Activated CD4-positive, alpha-beta memory T cell treated with anti-CD3 and anti-CD28 coated beads, Interleukin-2, amount 10 ng/mL, durations not matched to agents 7 days and 5 days (primary cell): ENCODE measurements around the gene TSFM. TPM values are rescaled to one million over a fixed set of nuclear protein-coding genes. Genes with fewer than 3 reads are reported as not detected.

Experiments
- CTCF ChIA-PET: fragments of 350-600 bp; sonication (Branson Sonifier 250); formaldehyde crosslinking; loops from one replicate; lab custom pipeline; 2021; ENCODE audit warnings: antibody characterized with exemption, inconsistent platforms; lab: Charles Lee
- POLR2A ChIA-PET: fragments of 350-600 bp; sonication (Branson Sonifier 250); formaldehyde crosslinking; loops from one replicate; lab custom pipeline; 2021; ENCODE audit warnings: antibody characterized with exemption; lab: Charles Lee
- DNase-seq: peaks from one replicate; pipeline ENCODE4 v3.0.0-alpha.2; 2020
- H3K27ac Mint-ChIP-seq: one replicate; pipeline ENCODE4 v1.8.0; 2021; ENCODE audit warnings: mild to moderate bottlenecking, mixed read lengths
- H3K27me3 Mint-ChIP-seq: one replicate; pipeline ENCODE4 v1.8.0; 2021; ENCODE audit warnings: mixed read lengths
- H3K36me3 Mint-ChIP-seq: one replicate; pipeline ENCODE4 v1.8.0; 2021; ENCODE audit warnings: low read depth, mixed read lengths
- H3K4me1 Mint-ChIP-seq: one replicate; pipeline ENCODE4 v1.8.0; 2021; ENCODE audit warnings: mixed read lengths
- H3K4me3 Mint-ChIP-seq: one replicate; pipeline ENCODE4 v1.8.0; 2021; ENCODE audit warnings: mild to moderate bottlenecking, mixed read lengths
- H3K9me3 Mint-ChIP-seq: one replicate; pipeline ENCODE4 v1.8.0; 2021; ENCODE audit warnings: mixed read lengths
- total RNA-seq, 2 experiments: library from RNA; stranded (reverse); gene quantifications; one replicate each; pipeline ENCODE4 v1.2.3, GENCODE V29; 2021

Gene TSFM
- total RNA-seq, 2 experiments from 2014 or later: 28.9 to 31.5 TPM

DNA sequence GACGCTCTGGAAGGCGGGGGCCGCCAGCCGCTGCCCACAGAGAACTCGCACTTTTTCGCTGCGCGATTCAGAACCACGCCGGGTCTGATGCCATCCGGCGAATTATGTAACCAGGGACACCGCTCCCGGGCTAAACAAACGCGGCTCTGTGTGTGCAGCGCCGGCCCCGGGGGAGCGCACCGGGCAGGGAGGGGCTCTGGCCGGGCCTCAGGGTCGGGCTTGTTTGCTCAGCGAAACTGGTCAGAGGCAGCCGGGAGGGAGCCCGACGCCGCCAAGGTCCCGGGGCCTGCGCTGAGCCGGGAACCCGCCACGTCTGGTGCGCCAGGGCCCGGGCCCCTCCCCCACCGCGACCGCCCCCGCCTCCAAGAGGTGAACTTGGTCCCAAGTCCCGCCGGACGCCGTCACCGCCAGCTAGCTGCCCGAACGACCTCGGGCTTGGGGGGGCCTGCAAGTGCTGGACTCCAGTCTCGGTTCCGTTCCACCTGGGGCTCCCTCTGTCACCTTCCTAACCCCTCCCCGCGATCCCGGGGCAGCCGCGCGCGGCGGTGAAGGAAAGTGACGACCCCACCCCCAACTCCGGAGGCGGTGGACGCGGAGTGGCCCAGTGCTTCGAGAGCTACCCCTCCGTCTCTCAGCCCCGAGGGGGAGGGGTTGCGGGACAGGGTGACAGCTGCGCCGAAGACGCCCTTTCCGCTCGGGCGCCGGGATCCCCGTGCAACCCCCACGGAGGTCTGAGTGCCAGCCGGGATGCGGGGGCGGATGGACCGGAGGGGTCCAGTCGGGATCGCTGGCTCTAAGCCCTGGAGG is 63.1 kb downstream of the TSFM start:
- ChIA-PET CTCF (interaction anchor here (1.0 to 3.9 kb wide), 6 partner anchors 9 to 89 kb away, joined by 3 to 23 read pairs (median 9); no protein-coding TSS in a partner anchor), POLR2A (interaction anchor here (1.0 to 6.7 kb wide), 9 partner anchors 11 to 95 kb away, joined by 3 to 74 read pairs (median 7); partner anchors contain the start of genes ATP23 and TSFM)
- H3K4me3 Mint-ChIP-seq: peak overlapping the region; percentile 80
- H3K4me1 Mint-ChIP-seq: peaks cover 44% of the 10 kb centered on the region
- no peaks in the 10 kb centered on the region for H3K9me3 Mint-ChIP-seq
- peak; percentile 61 for DNase-seq
- peaks cover 14% of the 10 kb centered on the region for H3K36me3 Mint-ChIP-seq
- peak overlapping the region; percentile 47 for H3K27ac Mint-ChIP-seq
- H3K27me3 Mint-ChIP-seq: peaks cover 14% of the 10 kb centered on the region

DNA sequence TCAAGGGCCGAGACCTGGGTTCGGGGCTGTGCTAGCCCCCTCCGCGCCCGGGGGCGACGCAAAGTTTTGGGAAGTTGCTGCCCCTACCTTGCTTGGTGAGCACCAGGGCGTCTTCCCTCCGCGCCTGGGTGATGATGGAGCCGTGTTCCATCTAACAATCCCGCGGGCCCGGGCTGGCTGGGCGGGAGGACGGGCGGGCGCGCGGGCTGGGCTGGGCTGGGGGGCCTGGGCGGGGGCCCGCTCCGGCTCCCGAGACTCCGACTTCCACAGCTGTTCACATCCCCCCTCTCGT is 63.6 kb downstream of the TSFM start:
- DNase-seq: no peak
- H3K36me3 Mint-ChIP-seq: peaks cover 14% of the 10 kb centered on the region
- ChIA-PET POLR2A (interaction anchor here (1.2 to 6.7 kb wide), 6 partner anchors 11 to 65 kb away, joined by 3 to 74 read pairs (median 8); partner anchors contain the start of gene TSFM), CTCF (interaction anchor here (0.9 to 3.9 kb wide), 5 partner anchors 10 to 90 kb away, joined by 3 to 23 read pairs (median 4); no protein-coding TSS in a partner anchor)
- H3K27me3 Mint-ChIP-seq: peaks cover 19% of the 10 kb centered on the region
- no peaks in the 10 kb centered on the region for H3K9me3 Mint-ChIP-seq
- peaks cover 38% of the 10 kb centered on the region for H3K4me1 Mint-ChIP-seq
- H3K27ac Mint-ChIP-seq: peak overlapping the region; percentile 44
- peak overlapping the region; percentile 80 for H3K4me3 Mint-ChIP-seq

- POLR2A ChIA-PET: interaction anchor here (1.0 to 6.7 kb wide), 8 partner anchors 12 to 95 kb away, joined by 3 to 74 read pairs (median 6); partner anchors contain the start of genes ATP23 and TSFM
- Mint-ChIP-seq H3K9me3 (no peaks in the 10 kb centered on the region), H3K4me3 (peak within 1 kb of the TSS; percentile 80), H3K36me3 (peaks cover 14% of the 10 kb centered on the region), H3K27me3 (peaks cover 24% of the 10 kb centered on the region), H3K4me1 (peaks cover 33% of the 10 kb centered on the region), H3K27ac (peak within 1 kb of the TSS; percentile 64)
- CTCF ChIA-PET: interaction anchor here (0.9 to 3.9 kb wide), 8 partner anchors 10 to 90 kb away, joined by 3 to 23 read pairs (median 4); partner anchors contain the start of gene TSFM
- peak; percentile 89 for DNase-seq
Measured at GRCh38 chr12:57846577-57847319, 64.2 kb downstream of the TSFM start, which contains the start of gene CTDSP2. Gene CTDSP2 (minus strand): TSS chr12:57846729. CDS start chr12:57846435, 294 bp downstream.

Other genes with a start within 250 kb of the TSFM start
- 10 to 100 TPM; 80.9 to 85.1 TPM for gene DCTN2, start 235.6 kb upstream of the TSFM start, total RNA-seq
- gene KIF5A, start 232.7 kb upstream of the TSFM start, total RNA-seq: 1 to 10 TPM in 1 of 2 experiments, under 1 TPM in 1; 0.93 to 1.0 TPM
- gene PIP4K2C, start 191.6 kb upstream of the TSFM start, total RNA-seq: 10 to 100 TPM; 21.6 to 21.9 TPM
- 10 to 100 TPM; 19.3 to 21.8 TPM for gene DTX3, start 178.0 kb upstream of the TSFM start, total RNA-seq
- gene ARHGEF25, start 171.4 kb upstream of the TSFM start, total RNA-seq: under 1 TPM; 0.55 to 0.93 TPM
- 1 to 10 TPM; 1.4 to 1.8 TPM for gene B4GALNT1, start 149.6 kb upstream of the TSFM start, total RNA-seq
- 100 to 1,000 TPM; 146 to 152 TPM for gene OS9, start 88.7 kb upstream of the TSFM start, total RNA-seq
- gene AGAP2, start 44.0 kb upstream of the TSFM start, total RNA-seq: 10 to 100 TPM; 84.5 to 85.1 TPM
- gene TSPAN31, start 37.7 kb upstream of the TSFM start, total RNA-seq: 10 to 100 TPM; 21.8 to 23.0 TPM
- 10 to 100 TPM; 87.7 to 88.6 TPM for gene CDK4, start 30.5 kb upstream of the TSFM start, total RNA-seq
- 10 to 100 TPM; 29.2 to 31.4 TPM for gene MARCHF9, start 27.7 kb upstream of the TSFM start, total RNA-seq
- gene CYP27B1, start 15.7 kb upstream of the TSFM start, total RNA-seq: 1 to 10 TPM; 3.3 to 4.3 TPM
- 10 to 100 TPM; 12.5 to 13.8 TPM for gene METTL1, start 10.7 kb upstream of the TSFM start, total RNA-seq
- gene EEF1AKMT3, start 10.2 kb upstream of the TSFM start, total RNA-seq: 1 to 10 TPM; 4.2 to 4.7 TPM
- 1 to 10 TPM; 1.5 to 2.4 TPM for gene AVIL, start 35.9 kb downstream of the TSFM start, total RNA-seq
- gene CTDSP2, start 63.9 kb downstream of the TSFM start, total RNA-seq: 100 to 1,000 TPM; 137 to 141 TPM
- 10 to 100 TPM; 17.1 to 18.7 TPM for gene ATP23, start 158.8 kb downstream of the TSFM start, total RNA-seq